NK-92 treated with Interleukin-12 subunit alpha and Interleukin-12 subunit beta, amount 100 ng/mL, for 24 hours (cell line): ENCODE data around the gene RBFOX2.

Experiments used
- DNase-seq: peaks from one replicate; lab custom pipeline; 2025; lab: John Stamatoyannopoulos, UW

Gene RBFOX2

DNA sequence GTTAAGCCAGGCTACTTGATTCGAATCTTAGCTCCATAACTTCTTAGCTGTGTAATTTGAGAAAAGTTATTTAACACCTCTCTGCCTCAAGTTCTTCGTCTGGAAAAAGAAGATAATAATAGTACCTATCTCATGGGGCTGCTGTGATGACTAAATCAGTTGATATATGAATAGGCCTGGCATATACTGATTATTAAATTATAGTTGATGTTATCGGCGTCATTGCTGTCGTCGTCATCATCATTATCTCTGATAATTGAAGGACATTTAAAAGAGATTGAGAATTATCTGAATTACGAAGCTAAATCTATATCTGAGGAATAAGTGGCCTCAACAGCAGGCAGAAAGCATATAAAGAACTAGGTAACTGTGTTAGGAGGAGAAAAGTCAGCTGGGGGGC lies 165.9 kb downstream of the RBFOX2 start:
- no peak for DNase-seq

DNA sequence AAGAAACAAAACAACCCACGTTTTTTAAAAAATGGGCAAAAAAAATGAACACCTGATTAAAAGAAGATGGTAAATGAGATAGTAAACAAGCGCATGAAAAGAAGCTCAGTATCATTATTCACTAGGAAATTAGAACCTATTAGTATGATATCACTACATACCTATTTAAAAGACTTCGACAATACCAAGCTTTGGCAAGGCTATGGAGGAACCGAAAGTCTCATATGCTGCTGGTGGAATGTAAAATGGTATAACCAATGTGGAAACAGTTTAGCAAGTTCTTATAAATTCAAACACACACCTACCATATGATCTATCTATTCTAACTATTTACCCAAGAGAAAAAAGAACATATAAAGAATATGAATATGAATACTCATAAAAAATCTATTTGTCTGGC lies 167.2 kb downstream of the RBFOX2 start:
- DNase-seq: no peak

DNA sequence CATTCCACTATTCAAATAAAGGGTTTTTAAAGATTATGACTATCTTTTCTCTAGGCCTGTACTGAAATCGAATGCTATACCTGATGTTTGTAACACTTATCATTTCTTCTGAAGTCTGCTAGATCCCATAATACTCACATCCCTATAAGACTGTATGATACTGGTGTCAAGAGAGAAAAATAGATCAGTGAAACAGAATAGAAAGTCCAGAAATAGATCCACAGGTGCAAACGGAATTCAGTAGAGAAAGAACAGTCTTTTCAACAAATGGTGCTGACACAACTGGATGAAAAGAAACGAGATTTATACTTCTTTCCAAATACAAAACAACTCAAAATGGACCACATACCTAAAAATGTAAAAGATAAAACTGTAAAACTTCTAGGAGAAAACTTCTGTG lies 167.8 kb downstream of the RBFOX2 start:
- no peak for DNase-seq

DNA sequence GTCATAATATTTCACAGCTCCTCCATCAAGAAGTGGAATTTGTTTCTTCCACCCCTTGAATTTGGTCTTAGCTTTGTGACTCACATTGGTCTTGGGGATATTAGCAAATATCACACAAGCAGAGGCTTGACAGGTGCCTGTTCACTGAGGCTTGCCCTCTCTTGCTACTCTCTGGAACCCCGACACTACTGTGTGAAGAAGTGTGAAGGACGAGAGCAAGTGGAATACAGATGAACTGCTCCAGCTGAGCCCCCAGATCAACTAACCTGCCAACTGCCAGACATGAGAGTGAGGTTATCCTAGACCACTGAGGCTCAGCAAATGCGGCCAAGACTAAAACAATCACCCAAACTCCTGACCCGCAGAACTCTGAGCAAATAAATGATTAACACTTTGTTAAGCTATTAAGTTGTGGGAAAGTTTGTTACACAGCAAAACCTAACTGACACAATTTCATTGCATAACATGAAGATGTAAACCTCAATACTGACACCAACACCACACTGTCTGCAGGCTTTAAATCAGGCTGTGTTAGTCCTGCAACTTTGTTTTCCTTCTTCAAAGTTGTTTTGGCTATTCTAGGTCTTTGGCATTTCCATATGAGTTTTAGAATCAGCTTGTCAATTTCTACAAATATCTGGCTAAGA lies 168.4 kb downstream of the RBFOX2 start:
- no peak for DNase-seq

DNA sequence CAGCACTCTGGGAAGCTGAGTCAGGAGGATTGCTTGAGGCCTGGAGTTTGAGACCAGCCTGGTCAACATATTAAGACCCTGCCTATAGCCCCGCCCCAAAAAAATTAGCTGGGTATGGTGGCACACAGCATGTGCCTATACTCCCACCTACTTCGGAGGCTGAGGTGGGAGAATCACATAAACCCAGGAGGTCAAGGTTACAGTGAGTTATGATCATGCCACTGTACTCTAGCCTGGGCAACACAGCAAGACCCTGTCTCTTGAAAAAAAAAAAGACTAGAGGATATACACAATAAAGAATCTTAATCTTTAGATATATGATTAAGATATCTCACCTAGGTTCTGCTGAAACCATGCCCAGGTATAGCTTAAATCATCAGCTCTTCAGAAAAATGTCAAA lies 174.3 kb downstream of the RBFOX2 start:
- no peak for DNase-seq

DNA sequence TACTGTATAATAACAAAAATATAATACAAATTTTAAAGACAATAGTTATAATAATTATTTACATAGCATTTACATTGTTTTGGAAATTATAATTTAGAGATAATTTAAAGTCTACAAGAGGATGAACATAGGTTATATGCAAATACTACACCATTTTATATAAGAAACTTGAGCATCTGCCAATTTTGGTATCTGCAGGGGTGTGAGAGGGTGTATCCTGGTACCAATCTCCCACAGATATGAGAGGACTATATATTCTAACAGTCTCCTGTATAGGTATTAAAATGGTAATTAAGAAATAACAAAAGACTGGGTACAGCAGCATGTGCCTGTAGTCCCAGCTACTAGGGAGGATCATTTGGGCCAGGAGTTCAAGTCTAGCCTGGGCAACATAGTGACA lies 176.5 kb downstream of the RBFOX2 start:
- DNase-seq: no peak

DNA sequence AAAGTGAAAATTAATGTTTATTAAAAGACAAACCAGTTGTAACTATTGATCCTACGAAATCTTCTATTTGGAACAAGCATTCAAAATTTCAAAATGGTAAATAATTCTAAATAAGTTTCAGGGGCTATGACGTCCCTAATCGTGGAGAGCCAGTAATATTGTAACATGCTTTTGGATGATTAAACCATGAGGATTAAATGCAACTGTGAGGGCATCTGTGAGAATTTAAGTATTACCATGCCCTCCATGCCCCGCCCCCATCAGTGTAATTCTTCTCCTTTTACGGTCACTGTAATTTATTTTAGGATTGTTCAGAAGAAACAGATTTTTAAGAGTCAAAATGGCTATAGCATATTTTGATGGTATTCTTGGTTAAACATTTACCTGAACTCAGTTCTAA lies 177.8 kb downstream of the RBFOX2 start:
- no peak for DNase-seq

DNA sequence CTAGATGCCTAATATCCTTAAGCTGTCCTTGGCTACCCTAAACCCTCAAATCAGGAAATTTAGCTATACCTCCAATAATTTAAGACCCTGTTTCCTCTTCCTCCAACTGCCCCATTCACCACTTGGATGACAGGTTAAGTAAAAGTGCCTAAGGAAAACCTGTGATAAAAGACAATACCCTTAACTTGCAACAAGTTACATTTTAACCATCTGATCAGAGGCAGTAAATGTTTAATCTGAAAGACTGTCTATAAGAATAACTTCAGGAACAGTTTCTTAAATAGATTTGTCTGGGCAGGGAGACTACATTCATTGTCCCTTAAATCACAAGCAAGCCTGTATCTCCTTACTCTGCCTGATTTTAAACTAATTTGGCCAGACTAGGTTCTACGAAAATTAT lies 181.8 kb downstream of the RBFOX2 start:
- DNase-seq: no peak

DNA sequence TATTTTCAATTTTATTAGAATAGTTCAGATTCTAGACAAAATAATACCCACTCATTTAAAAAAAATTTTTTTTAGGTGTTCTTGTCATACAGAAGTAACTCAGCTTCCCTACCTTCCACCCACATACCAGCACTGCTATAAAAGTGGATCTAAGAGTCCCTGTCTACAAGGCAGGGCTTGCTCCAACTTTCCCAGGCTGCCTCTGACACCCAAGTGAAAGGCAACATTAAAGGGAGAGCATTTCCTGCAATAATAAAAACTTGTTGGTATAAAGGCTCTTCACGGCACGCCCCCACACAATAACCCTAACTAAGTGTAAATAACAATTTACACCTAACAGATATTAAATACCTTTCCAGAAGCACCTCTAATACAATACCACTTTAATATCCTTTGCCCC lies 183.7 kb downstream of the RBFOX2 start:
- DNase-seq: no peak

DNA sequence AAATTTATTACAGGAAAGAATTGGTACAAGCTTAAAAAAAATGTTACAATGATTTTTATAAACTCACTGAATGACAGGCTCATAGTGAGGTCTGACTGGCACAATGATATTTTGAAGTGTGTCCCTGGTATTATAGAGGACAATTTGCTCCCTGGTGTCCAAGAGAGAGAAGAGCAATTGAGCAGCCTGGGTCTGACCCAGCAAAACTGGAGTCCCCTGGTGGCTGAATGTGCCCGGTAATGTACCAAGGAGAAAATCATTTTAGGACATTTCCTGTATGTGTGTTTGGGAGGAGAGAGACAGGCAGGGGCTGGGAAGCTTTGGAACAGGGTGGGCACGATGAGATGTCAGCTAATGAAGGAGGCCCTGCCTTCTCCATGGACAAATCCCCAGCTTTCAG lies 185.7 kb downstream of the RBFOX2 start:
- DNase-seq: no peak

DNA sequence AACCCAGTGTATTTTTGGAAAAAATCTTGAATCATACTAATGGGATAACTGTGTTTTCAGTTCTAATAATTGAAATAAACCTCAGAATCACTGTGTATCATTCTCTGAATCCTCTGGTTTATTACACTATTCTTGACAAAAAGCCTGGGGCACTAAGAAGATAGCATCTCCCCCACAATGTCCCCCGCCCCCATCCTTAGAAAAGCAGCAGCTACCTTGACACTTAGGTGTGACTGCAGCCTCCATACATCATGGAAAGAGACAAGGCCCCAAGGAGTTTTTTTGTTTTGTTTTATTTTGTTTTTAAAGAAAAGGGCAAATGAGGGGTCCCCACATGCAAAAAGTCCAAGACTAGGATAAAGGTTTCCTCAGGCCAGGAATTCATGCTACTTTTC lies 186.1 kb downstream of the RBFOX2 start:
- no peak for DNase-seq

DNA sequence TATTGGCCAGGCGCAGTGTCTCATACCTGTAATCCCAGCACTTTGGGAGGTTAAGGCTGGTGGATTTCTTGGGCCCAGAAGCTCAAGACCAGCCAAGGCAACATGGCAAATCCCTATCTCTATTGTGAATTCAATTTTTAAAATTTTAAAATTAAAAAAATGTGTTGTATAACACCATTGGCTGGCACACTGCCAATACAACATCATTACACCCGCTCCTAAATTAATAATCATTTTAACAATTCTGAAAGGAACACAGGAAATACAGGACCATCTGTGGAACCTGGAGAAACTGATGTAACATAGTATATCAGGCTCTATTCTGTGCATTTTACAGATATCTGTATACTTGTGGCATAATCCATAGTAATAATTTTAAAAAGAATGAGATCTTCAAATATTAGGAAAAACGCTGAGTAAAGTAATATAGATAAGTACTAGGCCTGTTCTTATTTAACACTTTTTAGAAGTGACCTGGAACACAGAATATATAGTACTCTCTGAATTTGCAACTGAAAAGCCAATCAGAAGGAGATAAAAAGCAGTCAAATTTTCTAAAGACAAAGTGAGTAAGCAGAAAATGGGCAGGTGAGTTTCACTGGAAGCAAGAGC lies 186.6 kb downstream of the RBFOX2 start:
- no peak for DNase-seq

DNA sequence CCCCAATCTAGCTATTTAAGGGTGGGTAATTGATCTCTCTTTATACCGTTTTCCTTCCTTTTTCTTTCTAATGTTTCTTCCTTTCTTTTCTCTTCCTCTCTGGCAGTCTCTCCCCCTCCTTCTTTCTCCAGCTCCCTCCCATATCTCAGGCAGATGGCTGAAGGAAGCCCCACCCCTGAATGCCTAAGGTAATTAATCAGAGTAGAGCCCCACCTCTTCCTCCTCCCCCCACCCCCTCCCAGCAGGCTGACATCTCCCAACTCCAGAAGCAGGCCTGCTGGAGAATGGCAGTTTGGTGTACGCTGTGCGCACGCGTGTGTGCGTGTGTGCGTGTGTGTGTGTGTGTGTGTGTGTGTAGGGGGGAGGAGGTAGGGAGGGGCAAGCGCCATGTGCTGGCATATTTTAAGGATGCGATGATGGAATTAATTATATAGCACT lies 188.3 kb downstream of the RBFOX2 start:
- DNase-seq: no peak

DNA sequence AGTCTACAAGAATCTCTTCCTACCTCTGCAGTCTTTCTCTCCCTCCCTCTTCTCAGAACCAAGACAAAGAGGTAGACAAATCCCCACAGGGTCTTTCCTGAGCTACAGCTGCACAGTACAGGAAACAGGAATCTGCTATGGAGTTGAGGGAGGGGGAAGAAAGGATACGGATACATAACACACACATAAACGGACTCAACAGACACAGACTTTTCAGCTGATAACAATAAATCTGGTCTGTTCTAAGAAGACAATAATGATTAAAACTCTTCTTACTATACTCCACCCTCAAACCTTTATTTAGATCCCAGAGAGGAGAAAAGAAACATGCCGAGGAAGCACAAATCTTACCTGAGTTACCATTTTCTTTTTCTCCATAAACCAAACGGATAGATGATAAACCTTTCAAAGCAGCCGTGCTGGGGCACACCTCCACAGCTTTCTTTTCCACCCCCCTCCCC lies 188.8 kb downstream of the RBFOX2 start:
- DNase-seq: no peak

DNA sequence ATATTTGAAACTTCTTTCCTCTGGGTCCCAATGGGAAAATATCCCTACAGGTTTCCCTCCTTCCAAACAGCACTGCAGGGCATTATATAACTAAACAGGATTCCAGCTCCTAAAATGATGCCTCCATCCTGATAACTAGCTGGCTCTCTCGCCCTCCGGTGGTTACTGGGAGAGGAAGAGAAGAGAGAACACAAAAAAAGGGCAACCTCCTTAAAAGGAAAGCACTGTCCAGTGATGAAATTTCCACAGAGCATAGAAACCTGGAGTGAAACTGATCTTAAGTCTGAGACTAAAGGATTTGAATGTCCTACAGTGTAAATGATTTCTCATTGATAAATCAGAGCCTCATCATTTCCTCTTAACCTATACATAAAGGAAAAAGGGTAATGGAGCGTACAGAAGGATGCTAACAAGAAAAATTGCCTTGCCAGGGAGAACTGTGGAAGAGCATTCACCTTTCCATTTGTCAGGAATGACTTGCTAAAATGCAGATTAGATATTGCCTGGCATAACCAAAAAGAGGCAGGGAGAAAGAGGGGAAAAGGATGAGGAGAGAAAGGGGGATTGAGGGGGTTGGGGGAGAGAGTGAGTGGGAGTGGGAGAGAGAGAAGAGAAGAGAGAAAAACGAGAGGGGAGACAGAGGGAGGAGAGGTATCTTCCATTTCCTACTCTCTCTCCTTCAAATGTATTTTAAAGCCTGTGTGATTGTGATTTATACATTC lies 189.6 kb downstream of the RBFOX2 start:
- DNase-seq: no peak

DNA sequence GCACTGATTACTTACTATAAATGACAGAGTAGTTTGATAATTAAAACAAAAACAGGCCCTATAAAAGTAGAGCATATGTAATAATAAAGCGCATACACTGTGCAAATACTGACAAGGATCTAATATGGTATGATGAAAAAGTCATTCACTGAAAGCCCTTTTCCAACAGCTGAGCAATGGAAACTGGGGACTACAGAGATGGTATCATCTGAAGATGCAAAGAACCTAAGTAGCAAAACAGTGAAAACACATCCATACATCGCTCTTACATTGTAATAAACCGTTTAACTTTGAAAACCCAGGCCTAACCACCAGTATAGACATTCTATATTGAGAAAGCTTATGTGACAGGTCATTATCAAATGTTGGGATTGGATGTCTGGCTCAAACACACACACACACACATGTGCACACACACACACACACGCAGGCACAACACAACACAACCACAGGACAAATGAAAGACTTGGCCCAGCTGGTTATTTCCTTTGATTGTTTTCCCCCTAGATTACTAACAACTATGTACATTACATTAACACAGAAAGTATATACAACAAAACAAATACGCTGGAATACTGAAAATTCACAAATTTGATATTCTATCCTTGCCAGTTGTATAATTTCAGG lies 191.4 kb downstream of the RBFOX2 start:
- no peak for DNase-seq

DNA sequence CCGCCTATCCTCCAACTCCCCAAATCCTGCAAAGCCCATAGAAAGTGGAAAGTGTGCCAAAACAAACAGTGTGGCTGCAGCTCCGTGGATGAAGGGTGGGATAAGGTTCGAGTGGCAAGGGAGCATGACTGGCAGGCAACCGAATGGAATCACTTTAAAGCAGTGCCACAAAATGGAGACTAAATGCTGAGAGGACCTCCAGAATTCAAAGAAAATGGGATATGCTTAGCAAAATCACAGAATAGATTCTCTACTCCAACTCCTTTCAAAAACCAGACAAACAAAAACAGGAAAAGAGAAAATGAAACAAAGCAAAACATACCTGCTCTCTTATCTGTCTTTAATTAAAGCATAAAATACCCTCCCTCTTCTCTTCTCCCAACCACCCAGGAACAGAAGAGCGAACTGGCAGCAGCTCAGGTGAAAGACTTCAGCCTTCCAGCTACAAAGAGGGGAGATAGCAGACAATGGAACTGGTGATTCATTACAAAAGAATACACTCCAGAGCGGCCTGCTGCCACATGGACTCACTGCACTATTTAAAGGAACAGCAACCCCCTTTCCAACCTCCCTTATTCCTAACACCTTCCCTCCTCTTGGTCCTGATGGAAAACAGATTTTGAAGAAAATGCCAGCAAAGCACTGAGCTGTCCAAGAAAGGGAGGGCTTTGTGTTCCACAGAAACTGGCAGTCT lies 192.5 kb downstream of the RBFOX2 start:
- no peak for DNase-seq

DNA sequence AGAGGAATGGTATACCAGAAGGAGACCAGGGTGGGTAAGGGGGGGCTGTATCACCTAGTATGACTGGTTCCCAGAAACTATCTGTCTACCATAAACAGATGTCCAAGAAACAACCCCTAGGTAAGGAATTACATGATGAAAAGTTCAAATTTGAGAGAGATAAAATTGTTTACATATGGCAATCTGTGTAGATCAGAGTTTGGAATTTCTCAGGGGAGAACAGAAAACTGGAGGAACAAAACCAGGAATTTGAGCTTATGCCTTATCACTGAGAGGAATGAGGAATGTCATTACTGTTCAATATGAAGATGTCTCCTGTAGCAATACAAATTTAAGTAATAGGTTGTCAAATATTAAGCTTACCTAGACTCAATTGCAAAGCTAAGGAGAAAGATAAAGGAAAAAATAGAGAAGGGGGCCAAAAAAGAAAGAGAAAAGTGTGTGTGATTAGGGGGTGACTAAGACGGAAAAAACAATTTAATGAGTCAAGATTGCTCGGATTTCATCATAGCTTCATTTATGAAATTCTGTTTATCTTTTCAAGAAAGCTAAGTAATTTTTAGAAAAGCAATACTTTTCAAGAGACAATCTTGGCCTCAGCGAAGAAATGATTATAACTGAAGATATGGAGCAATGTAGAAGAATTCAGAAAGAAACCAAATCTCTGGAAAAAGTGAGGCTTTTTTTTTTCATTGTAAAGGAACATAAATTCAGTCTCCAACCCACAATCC lies 193.2 kb downstream of the RBFOX2 start:
- DNase-seq: no peak

DNA sequence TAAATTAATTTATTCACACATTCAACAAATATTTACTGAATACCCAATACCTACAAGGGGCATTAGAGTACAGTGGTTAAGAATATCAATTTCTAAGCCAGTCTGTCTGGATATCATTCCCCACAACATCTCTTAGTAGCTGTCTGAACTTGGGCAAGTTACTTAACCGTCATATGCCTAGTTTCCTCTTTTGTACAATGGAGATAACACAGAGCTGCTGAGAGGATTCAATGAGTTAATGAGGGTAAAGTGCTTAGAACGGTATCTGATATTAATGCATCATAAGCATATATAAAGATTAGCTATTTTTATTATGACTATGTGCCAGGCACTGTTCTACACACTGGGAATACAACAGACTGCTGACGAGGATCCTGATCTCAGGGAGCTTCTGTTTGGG lies 194.6 kb downstream of the RBFOX2 start:
- no peak for DNase-seq

DNA sequence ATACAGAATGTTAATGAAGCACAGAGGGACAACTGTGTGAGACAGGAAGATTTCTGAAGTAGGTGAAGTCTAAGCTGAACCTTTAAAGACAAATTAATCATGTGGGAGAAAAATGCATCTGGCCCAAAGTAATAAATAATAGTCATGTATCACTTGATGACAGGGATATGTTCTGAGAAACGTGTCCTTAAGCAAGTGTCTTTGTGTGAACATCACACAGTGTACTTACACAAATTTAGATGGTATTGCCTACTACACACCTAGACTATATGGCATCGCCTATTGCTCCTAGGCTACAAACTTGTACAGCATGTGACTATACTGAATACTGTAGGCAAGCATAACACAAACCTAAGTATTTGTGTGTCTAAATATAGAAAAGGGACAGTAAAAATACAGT lies 198.3 kb downstream of the RBFOX2 start:
- no peak for DNase-seq

DNA sequence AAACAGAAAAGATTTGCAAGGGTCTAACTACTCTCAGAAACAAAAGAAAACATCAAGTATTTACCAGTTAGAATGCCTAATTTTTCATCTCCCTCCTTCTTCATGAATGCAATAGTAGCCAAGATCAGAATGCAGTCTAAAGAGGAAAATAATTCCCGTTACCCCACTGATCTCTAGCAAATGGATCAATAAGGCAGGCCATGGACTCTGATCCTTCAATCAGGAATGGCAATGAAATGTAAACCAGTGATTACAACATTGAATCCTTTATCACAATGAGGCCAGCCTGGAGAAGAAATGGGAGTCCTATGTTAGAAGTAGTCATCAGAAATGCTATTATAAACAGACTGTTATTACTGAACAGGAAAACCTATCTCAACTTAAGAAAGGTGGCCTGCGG lies 204.4 kb downstream of the RBFOX2 start:
- DNase-seq: no peak

DNA sequence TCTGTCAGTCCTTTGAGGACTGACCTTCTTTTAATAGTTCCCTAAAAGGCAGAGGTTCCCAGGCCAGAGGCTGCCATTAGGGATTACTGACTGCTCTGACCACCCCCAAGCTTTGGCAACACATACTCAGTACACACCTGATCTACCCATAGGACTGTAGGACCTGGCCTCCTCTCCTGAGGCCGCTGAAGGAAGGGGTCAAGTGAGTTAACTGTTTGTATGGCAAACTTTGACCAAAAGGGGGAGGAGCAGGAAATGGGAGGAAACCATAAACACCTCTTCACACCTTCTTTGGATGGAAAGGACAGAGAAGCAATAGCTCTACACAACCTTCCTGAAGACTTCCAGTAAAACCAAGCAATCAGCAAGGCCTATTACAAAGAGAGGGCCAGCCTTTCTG lies 207.0 kb downstream of the RBFOX2 start:
- DNase-seq: no peak
